A549 treated with CpdA at 1 μM for 4 hours (cell line): ENCODE data around the gene APLNR. TPM values are rescaled to one million over a fixed set of nuclear protein-coding genes. Genes with fewer than 3 reads are reported as not detected.

Experiments used
- total RNA-seq: library from RNA; stranded (reverse); fragments of 200-300 nt; extraction: Qiagen RNA extraction; gene quantifications from 5 replicates; pipeline ENCODE4 v1.2.3, GENCODE V29; 2022; ENCODE audit warnings: low read depth

The APLNR gene
- total RNA-seq: 0.03 to 0.12 TPM (median 0.08 TPM) in 4 of 5 replicates, not detected in the other

GRCh38 chr11:57237204-57237681, at the start of gene APLNR:
APLNR (minus strand) TSS chr11:57237250; CDS start chr11:57237004, 246 bp downstream.

Other genes with a start within 250 kb of the APLNR start
- not detected in 5 replicates for gene OR5AK2, start 248.3 kb downstream of the APLNR start, total RNA-seq
- 0.01 TPM in 1 of 5 replicates, not detected in the others for gene LRRC55, start 55.3 kb downstream of the APLNR start, total RNA-seq
- 73.8 to 96.5 TPM (median 82.8 TPM) in 5 replicates for gene TNKS1BP1, start 87.7 kb upstream of the APLNR start, total RNA-seq
- 220 to 267 TPM (median 233 TPM) in 5 replicates for gene SSRP1, start 98.6 kb upstream of the APLNR start, total RNA-seq
- 0.16 to 0.31 TPM (median 0.19 TPM) in 5 replicates for gene P2RX3, start 101.1 kb upstream of the APLNR start, total RNA-seq
- not detected in 5 replicates for gene PRG3, start 143.9 kb upstream of the APLNR start, total RNA-seq
- 0.07 TPM in 1 of 5 replicates, not detected in the others for gene PRG2, start 153.4 kb upstream of the APLNR start, total RNA-seq
- 0.28 to 0.74 TPM (median 0.33 TPM) in 5 replicates for gene SLC43A3, start 189.9 kb upstream of the APLNR start, total RNA-seq
- gene RTN4RL2, start 223.3 kb upstream of the APLNR start, total RNA-seq: 72.6 to 128 TPM (median 115 TPM) in 5 replicates